Fibroblast of lung (primary cell): Measurements from ENCODE around the gene TPRKB. TPM values are rescaled to one million over a fixed set of nuclear protein-coding genes. Genes with fewer than 3 reads are reported as not detected.

ENCODE experiments used
- DNase-seq, 2 donors: peaks; one replicate each; pipeline versions ENCODE4 v3.0.0 to v3.0.0-alpha.2; 2010; ENCODE audit warnings: low read depth in 2 of 2
- H2AFZ ChIP-seq: 2 replicates; pipeline ENCODE4 v1.5.1; 2012; ENCODE audit warnings: low read length, control low read depth, inconsistent platforms
- H3K27ac ChIP-seq: 2 replicates; pipeline ENCODE4 v1.5.1; 2011; ENCODE audit warnings: low read length, control low read depth; ENCODE audit not compliant: insufficient read depth
- H3K27me3 ChIP-seq: 2 replicates; pipeline ENCODE4 v1.5.1; 2011; ENCODE audit warnings: mild to moderate bottlenecking, low read length; ENCODE audit not compliant: control insufficient read depth, insufficient read depth
- H3K36me3 ChIP-seq: 2 replicates; pipeline ENCODE4 v1.5.1; 2011; ENCODE audit warnings: low read length; ENCODE audit not compliant: control insufficient read depth, insufficient read depth
- H3K4me1 ChIP-seq: 2 replicates; pipeline ENCODE4 v1.5.1; 2011; ENCODE audit warnings: low read length; ENCODE audit not compliant: control insufficient read depth, insufficient read depth; ENCODE audit errors: extremely low read depth
- H3K4me2 ChIP-seq: 2 replicates; pipeline ENCODE4 v1.5.1; 2011; ENCODE audit warnings: low read length, control low read depth; ENCODE audit not compliant: insufficient read depth; ENCODE audit errors: extremely low read depth
- H3K4me3 ChIP-seq, 4 experiments: fragments of 200-600 bp in 1 of 4; sonication (generic) in 1 of 4; replicated peaks in 1 of 4; 2 replicates each; pipeline ENCODE4 v1.5.1; 2011 to 2016; ENCODE audit warnings: low read length in 4 of 4, low read depth in 3 of 4, mild to moderate bottlenecking in 3 of 4, control low read depth in 2 of 4, inconsistent platforms in 1 of 4, mixed read lengths in 1 of 4; ENCODE audit not compliant: insufficient read depth in 1 of 4; ENCODE audit errors: control extremely low read depth in 1 of 4
- H3K79me2 ChIP-seq: 2 replicates; pipeline ENCODE4 v1.5.1; 2012; ENCODE audit warnings: mild to moderate bottlenecking, low read length, inconsistent platforms; ENCODE audit not compliant: control insufficient read depth, insufficient read depth
- H3K9ac ChIP-seq: 2 replicates; pipeline ENCODE4 v1.5.1; 2011; ENCODE audit warnings: mild to moderate bottlenecking, low read length, control low read depth; ENCODE audit not compliant: insufficient read depth
- H3K9me3 ChIP-seq: 2 replicates; pipeline ENCODE4 v1.5.1; 2012; ENCODE audit warnings: low read depth, low read length; ENCODE audit not compliant: control insufficient read depth, insufficient read depth
- H4K20me1 ChIP-seq: 2 replicates; pipeline ENCODE4 v1.5.1; 2011; ENCODE audit warnings: low read length; ENCODE audit not compliant: control insufficient read depth, insufficient read depth; ENCODE audit errors: extremely low read depth
- CTCF ChIP-seq, 2 donors: IDR thresholded peaks in 1 of 2; conservative IDR thresholded peaks in 1 of 2; 1 replicate in 1 of 2; 2 replicates in 1 of 2; pipeline ENCODE4 v1.5.1; 2011 to 2012; ENCODE audit warnings: low read length in 2 of 2, control low read depth in 1 of 2, inconsistent platforms in 1 of 2, low read depth in 1 of 2, mild to moderate bottlenecking in 1 of 2
- EZH2 ChIP-seq: IDR thresholded peaks from 2 replicates; pipeline ENCODE4 v1.5.1; 2012; ENCODE audit warnings: low read length, control low read depth, mild to moderate bottlenecking; ENCODE audit errors: missing control alignments
- polyA plus RNA-seq, 2 donors: library from polyadenylated mRNA; depleted of rRNA in 1 of 2; stranded (reverse) in 1 of 2; unstranded in 1 of 2; fragments of >200 nt; gene quantifications; 2 replicates each; pipeline ENCODE4 v1.2.1, GENCODE V29; 2011 to 2012; ENCODE audit warnings: missing spikeins in 1 of 2
- total RNA-seq: library from RNA; depleted of rRNA; stranded (reverse); fragments of >200 nt; gene quantifications from 2 replicates; pipeline ENCODE4 v1.2.1, GENCODE V29; 2014

TPRKB gene
- total and polyA plus RNA-seq, 2 donors (not counting 1 experiment from before 2014, with no cell fraction given): 16.5 to 26.8 TPM

GRCh38 chr2:73776381-73776780 lies 39.2 kb upstream of the TPRKB start:
- Histone ChIP-seq H4K20me1 (no peaks in the 10 kb centered on the region), H3K4me3 (no peak overlapping the region), H3K4me2 (no peak overlapping the region), H3K4me1 (no peaks in the 10 kb centered on the region), H3K27me3 (no peaks in the 10 kb centered on the region), H3K27ac (no peak overlapping the region), H3K9ac (no peak overlapping the region), H3K79me2 (peaks cover 21% of the 10 kb centered on the region), H3K9me3 (no peaks in the 10 kb centered on the region), H2AFZ (no peak overlapping the region), H3K36me3 (peaks cover 2% of the 10 kb centered on the region)
- TF ChIP-seq CTCF (conservative IDR thresholded peaks at IDR 0.05 in 1 of 2, IDR thresholded peaks at IDR 0.05 in 1 of 2; ENCODE audit: low read depth in 1 of 2, low read length in 2 of 2): no peak
- no peak for TF ChIP-seq EZH2
- no peak for DNase-seq

- Histone ChIP-seq H3K4me3 (no peak overlapping the region), H3K4me2 (no peak overlapping the region), H3K9ac (no peak overlapping the region), H3K27me3 (no peaks in the 10 kb centered on the region), H4K20me1 (no peaks in the 10 kb centered on the region), H3K9me3 (no peaks in the 10 kb centered on the region), H3K27ac (no peak overlapping the region), H3K4me1 (no peaks in the 10 kb centered on the region), H3K79me2 (peaks cover 2% of the 10 kb centered on the region), H2AFZ (no peak overlapping the region), H3K36me3 (peaks cover 4% of the 10 kb centered on the region)
- TF ChIP-seq CTCF (conservative IDR thresholded peaks at IDR 0.05 in 1 of 2, IDR thresholded peaks at IDR 0.05 in 1 of 2; ENCODE audit: low read depth in 1 of 2, low read length in 2 of 2) (no peak), EZH2 (no peak)
- no peak for DNase-seq
Observed at GRCh38 chr2:73772819-73773218, 35.7 kb upstream of the TPRKB start.

GRCh38 chr2:73770725-73771124 lies 33.6 kb upstream of the TPRKB start:
- TF ChIP-seq EZH2: no peak
- no peak for TF ChIP-seq CTCF (conservative IDR thresholded peaks at IDR 0.05 in 1 of 2, IDR thresholded peaks at IDR 0.05 in 1 of 2; ENCODE audit: low read depth in 1 of 2, low read length in 2 of 2)
- H3K79me2 ChIP-seq: no peaks in the 10 kb centered on the region

More at GRCh38 chr2:73770725-73771124, 33.6 kb upstream of the TPRKB start:
- Histone ChIP-seq H3K9ac (no peak overlapping the region), H2AFZ (no peak overlapping the region), H3K4me3 (no peak overlapping the region), H3K9me3 (no peaks in the 10 kb centered on the region), H4K20me1 (no peaks in the 10 kb centered on the region), H3K4me2 (no peak overlapping the region), H3K4me1 (no peaks in the 10 kb centered on the region), H3K27ac (no peak overlapping the region), H3K36me3 (peaks cover 7% of the 10 kb centered on the region), H3K27me3 (no peaks in the 10 kb centered on the region)
- no peak for DNase-seq
